ENCODE measurements around the gene ASXL2. TPM values are rescaled to one million over a fixed set of nuclear protein-coding genes. Genes with fewer than 3 reads are reported as not detected.
"Not testable (repeated sequence)": the region's sequence is repeated elsewhere in the genome, so short reads cannot be mapped to it uniquely, and the experiment has no call there.

The ASXL2 gene
- total and polyA plus RNA-seq, 7 donors: 2.3 to 19.4 (median 17.5) TPM

- no peak overlapping the region for H3K27ac ChIP-seq
Measured at GRCh38 chr2:25711675-25712354, 166.5 kb downstream of the ASXL2 start.

GRCh38 chr2:25710750-25711149 is 167.5 kb downstream of the ASXL2 start:
- no peak overlapping the region for H3K27ac ChIP-seq
- DNase-seq (no peak), ATAC-seq (no peak)
- H3K4me3 ChIP-seq: no peak overlapping the region
- intact Hi-C loops (cut with DNase I): no loop called here
- no peaks in the 10 kb centered on the region for H3K9me3 ChIP-seq
- no peaks in the 10 kb centered on the region for H3K36me3 ChIP-seq (ENCODE audit: insufficient read depth in 1 of 2, low read depth in 1 of 2)
- 63 to 73% (median 73%) methylated on average over 3 of the region's 3 CpGs for WGBS, 3 donors
- peaks cover 0 to 4% (median 0%) of the 10 kb centered on the region in 3 donors for H3K27me3 ChIP-seq (ENCODE audit: insufficient read depth in 3 of 3, low read length in 2 of 3)
- H3K4me1 ChIP-seq: no peaks in the 10 kb centered on the region
- no peak for TF ChIP-seq CTCF (IDR thresholded peaks at IDR 0.05)

More at GRCh38 chr2:25711675-25712354, 166.5 kb downstream of the ASXL2 start:
- WGBS, 3 donors: 7 to 8% (median 7%) methylated on average over 12 of the region's 12 CpGs
- H3K4me3 ChIP-seq: no peak overlapping the region
- no peak for TF ChIP-seq CTCF (IDR thresholded peaks at IDR 0.05)
- peaks cover 0 to 4% (median 0%) of the 10 kb centered on the region in 3 donors for H3K27me3 ChIP-seq (ENCODE audit: insufficient read depth in 3 of 3, low read length in 2 of 3)
- H3K4me1 ChIP-seq: no peaks in the 10 kb centered on the region
- H3K9me3 ChIP-seq: no peaks in the 10 kb centered on the region
- DNase-seq (no peak), ATAC-seq (no peak)
- no peaks in the 10 kb centered on the region for H3K36me3 ChIP-seq (ENCODE audit: insufficient read depth in 1 of 2, low read depth in 1 of 2)
- intact Hi-C loops (cut with DNase I): no loop called here

- no peak overlapping the region for H3K27ac ChIP-seq
- WGBS, 3 donors: 86 to 92% (median 90%) methylated on average over 2 of the region's 2 CpGs
- no peak for TF ChIP-seq CTCF (IDR thresholded peaks at IDR 0.05)
- H3K36me3 ChIP-seq (ENCODE audit: insufficient read depth in 1 of 2, low read depth in 1 of 2): no peaks in the 10 kb centered on the region
- no peaks in the 10 kb centered on the region for H3K9me3 ChIP-seq
- peaks cover 0 to 4% (median 0%) of the 10 kb centered on the region in 3 donors for H3K27me3 ChIP-seq (ENCODE audit: insufficient read depth in 3 of 3, low read length in 2 of 3)
- no peaks in the 10 kb centered on the region for H3K4me1 ChIP-seq
- no peak for ATAC-seq
- no peak for DNase-seq
- intact Hi-C loops (cut with DNase I): no loop called here
- H3K4me3 ChIP-seq: no peak overlapping the region
Measured at GRCh38 chr2:25709349-25709748, 168.9 kb downstream of the ASXL2 start.

GRCh38 chr2:25707927-25708590 is 170.2 kb downstream of the ASXL2 start:
- no peak for ATAC-seq
- H3K27ac ChIP-seq: no peak overlapping the region
- no peaks in the 10 kb centered on the region for H3K36me3 ChIP-seq (ENCODE audit: insufficient read depth in 1 of 2, low read depth in 1 of 2)
- H3K4me3 ChIP-seq: no peak overlapping the region
- intact Hi-C loops (cut with DNase I): no loop called here
- H3K9me3 ChIP-seq: no peaks in the 10 kb centered on the region
- peaks cover 0 to 4% (median 0%) of the 10 kb centered on the region in 3 donors for H3K27me3 ChIP-seq (ENCODE audit: insufficient read depth in 3 of 3, low read length in 2 of 3)
- WGBS, 3 donors: 56 to 67% (median 61%) methylated on average over 5 of the region's 5 CpGs
- DNase-seq: no peak
- TF ChIP-seq CTCF (IDR thresholded peaks at IDR 0.05): no peak
- H3K4me1 ChIP-seq: no peaks in the 10 kb centered on the region

GRCh38 chr2:25705575-25705974 is 172.7 kb downstream of the ASXL2 start:
- H3K27me3 ChIP-seq (ENCODE audit: insufficient read depth in 3 of 3, low read length in 2 of 3); H3K9me3 ChIP-seq; ATAC-seq; H3K27ac ChIP-seq; DNase-seq; H3K4me1 ChIP-seq; intact Hi-C loops (cut with DNase I); H3K36me3 ChIP-seq (ENCODE audit: insufficient read depth in 1 of 2, low read depth in 1 of 2); H3K4me3 ChIP-seq: not testable (repeated sequence)
- WGBS, 3 donors: 92 to 95% (median 93%) methylated on average over 24 to 33 of the region's 33 CpGs

Measured in psoas muscle (tissue), 8 donors.